ENCODE measurements around the gene TMC1.
"Not testable (repeated sequence)": the region's sequence is repeated elsewhere in the genome, so short reads cannot be mapped to it uniquely, and the experiment has no call there.

The TMC1 gene

DNA sequence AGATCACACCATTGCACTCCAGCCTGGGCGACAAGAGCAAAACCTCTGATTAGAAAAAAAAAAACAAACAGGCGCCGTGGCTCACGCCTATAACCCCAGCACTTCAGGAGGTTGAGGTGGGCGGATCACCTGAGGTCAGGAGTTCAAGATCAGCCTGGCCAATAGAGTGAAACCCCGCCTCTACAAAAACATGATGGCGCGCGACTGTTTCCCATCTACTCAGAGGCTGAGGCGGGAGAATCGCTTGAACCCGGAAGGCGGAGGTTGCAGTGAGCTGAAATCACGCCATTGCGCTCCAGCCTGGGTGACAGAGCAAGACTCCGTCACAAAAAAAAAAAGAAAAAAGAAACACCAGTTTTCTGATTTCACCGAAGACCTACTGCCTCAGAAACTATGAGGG lies at the start of gene TMC1:
TSS of gene TMC1 (plus strand) at position 193 of the 400 bp plus-strand sequence. CDS start 127,041 bp downstream, outside the sequence.
- DNase-seq, result not testable (repeated sequence)

DNA sequence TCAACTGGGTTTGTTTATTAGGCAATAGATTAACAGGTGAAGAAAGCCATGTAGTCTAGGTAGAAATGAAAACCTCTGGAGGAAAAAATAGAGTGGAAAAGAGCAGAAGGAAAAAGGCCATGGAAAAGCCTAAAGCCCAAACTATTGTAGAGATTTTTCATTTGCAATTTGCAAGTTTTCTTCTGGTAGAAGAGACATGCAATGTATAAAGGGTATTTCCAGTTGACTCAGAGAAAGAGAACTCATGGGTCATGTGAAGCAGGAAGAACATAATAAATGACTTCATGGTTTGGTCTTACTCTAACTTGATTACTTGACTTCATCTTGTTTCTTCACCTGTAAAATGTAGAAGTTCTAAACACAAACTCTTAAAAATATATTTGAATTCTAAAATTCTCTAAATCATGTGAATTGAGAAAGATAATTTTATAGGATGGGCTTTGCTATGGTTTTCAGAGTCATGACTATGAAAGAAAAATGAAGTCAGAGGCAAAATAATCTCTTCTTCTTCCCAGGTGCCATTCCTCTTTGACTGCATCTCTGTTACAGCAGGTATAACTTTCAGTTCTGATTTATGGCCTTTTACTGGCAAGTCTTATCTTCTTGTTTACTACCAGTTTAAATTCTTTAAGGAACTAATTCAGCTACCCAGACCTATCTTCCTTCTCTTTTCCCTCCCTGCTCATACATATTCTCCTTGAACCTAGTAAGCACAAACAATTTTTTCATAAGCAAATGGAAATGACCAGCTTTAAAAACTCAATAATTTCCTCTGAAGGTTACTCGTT lies 47.7 kb upstream of the TMC1 start:
- no peak for DNase-seq

DNA sequence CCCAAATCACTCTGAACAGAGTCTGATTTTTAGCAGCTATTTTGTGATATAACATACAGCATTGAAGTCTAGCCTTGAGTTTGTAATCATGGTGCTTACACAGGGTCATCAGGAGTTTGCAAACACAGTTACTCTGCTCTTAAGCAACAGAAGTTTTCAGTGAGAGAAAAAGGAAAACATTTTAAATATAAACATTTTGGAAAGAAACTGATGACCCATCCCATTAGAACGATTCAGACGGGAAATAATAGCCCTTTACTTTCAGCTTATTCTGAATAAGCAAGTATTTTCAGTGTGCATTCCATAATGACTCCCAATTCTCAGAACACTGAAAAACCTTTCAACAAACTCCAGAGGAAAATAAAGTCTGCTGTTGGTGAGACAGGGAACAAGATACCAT lies 46.7 kb upstream of the TMC1 start:
- DNase-seq, result no peak

DNA sequence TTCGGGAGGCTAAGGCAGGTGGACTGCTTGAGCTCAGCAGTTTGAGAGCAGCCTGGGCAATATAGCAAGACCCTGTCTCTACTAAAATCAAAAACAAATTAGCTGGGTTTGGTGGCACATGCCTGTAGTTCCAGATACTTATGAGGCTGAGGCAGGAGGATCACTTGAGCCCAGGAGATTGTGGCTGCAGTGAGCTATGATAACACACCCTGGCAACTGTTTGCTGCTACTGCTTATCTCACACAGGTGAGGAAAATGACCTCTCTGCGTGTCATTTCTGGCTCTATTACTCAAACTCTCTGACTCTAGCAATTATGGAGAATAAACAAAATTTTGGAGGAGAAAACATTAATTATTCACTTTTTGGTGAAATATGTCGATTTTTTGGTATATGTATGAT lies 45.3 kb upstream of the TMC1 start:
- DNase-seq, result no peak

DNA sequence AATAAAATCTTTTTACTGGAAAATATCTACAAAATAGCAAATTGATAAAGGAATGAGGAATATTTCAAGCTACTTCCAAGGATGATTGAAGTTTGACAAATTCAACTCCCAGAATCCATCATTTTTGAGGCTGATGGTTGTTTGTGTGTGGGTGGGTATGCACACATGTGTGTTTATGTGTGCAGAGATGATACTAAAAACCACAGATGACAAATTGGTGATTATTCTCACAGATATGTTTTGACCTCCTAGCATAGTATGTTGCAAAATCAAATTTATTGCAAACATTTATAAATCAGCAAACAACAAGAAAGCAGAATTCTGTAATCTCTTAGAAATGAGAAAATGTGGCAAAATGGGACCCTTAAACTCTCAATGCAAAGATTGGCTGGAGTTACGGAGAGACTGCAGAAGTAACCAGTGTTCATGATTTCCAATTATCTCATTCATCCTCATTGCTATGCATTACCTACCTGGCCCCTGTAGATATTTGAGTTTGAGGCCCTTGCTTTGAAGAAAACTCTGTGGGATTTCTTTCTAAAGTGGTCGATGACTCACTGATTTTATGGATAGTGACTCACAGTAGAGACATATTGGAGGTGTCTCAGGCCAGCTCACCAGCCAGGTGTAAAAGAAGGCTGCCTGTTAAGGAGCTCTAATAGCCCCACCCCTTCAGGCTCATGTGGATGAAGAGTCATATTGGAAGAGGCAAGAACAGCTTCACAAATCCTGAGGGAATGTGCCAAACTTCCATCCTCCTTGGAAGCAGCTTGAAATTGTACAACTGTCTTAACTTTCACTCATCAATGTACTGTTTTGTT lies 44.6 kb upstream of the TMC1 start:
- peak; percentile 47 for DNase-seq

DNA sequence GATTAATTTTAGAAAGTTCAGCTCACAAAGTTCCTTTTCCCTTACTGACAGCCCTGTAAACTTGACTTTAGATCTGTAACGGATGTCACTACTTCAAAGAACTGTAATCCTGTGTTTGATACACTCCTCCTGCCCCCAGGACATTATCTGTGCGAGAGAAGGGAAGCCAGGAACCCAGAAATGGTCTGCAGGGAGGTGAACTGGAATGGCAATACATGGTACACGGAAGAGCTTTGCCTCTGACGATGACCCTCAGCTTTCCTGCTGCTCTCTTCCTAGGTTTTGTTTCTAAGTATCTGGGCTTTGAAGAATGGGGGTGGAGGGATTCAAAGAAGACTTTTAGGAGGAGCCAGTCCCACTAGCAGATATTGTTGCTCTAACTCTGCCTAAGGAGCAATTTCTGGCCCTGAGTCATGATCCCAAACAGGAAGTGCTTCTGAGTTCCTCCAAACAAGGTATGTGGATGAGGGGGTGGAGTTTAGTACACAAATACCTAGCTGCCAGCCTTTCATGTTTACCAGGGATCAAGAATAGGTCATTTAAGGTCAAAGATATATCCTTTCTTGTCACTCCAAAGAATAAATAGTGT lies 43.4 kb upstream of the TMC1 start:
- no peak for DNase-seq

DNA sequence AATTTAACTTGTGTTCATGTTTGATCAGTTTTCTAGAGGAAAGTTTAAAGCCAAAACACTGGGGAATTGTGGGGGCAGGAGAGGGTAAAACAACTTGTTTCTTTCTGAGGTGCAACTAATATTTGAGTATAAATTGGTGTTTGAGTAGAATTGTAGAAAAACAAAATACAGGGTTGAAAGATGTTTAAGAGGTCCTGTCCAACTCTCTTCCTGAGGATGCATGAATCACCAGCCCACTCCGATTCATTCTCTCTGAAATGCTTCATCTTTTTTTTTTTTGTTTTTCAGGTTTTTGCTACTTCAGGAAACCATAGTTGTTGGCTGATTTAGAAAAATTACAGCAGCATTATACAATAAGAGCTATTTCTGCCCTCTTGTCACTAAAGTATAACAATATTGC lies 42.4 kb upstream of the TMC1 start:
- no peak for DNase-seq

DNA sequence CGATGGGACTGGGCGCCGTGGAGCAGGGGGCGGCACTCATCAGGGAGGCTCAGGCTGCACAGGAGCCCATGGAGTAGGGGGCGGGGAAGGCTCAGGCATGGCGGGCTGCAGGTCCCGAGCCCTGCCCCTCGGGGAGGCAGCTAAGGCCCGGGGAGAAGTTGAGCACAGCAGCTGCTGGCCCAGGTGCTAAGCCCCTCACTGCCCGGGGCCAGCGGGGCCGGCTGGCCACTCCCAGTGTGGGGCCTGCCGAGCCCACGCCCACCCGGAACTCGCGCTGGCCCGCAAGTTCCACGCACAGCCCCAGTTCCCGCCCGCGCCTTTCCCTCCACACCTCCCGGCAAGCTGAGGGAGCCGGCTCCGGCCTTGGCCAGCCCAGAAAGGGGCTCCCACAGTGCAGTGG lies 41.1 kb upstream of the TMC1 start:
- DNase-seq, result not testable (repeated sequence)

DNA sequence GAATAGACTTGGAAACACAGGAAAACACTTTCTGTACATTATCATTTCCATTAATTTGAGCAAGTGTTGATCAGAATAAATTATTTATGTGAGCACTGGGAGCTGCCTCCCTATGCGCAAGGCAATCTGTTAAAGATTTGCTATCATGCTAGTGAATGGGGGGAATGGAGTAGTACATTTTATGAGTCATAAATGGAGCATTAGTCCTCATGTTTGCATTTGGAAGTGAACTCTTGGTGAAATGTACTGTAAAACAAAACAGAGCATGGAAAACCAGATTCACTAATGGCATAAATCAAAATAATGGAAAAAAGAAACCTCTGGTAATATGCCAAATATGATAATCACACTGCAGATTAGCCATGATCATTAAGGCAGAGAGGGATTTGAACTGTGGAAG lies 40.5 kb upstream of the TMC1 start:
- DNase-seq, result no peak

DNA sequence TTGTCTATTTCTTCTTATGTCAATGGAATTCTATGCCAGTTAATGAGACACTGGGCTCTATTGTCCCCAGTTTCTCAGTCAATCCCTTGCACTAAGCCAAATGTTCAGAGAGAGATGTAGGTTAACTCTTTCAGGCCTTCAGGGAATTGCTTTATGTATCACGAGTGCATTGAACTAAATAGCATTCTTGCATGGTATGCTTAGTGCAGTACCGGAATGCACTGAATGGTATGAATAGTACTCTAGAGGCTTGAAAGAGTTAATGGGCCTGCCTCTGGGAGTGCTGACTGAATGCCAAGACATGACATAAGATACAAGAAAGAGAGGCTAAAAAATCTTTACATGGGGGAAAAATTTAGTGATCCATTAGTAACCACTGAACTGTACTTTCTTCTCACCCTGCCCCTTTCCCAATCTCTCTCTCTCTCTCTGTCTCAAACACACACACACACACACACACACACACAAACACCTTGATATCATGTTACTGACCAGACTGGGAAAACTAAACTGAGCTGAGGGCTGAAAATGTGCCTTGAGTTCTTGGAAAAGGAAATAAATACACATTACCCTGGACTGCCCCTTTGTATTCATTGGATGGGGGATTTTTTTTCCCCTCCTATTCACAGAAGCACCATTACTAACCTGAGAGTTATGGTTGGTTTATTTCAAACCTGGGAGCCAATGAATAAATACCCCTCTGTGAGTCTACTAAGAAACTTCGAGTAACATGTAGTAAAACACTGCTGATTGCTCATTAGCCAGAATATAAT lies 35.4 kb upstream of the TMC1 start:
- DNase-seq, result no peak

DNA sequence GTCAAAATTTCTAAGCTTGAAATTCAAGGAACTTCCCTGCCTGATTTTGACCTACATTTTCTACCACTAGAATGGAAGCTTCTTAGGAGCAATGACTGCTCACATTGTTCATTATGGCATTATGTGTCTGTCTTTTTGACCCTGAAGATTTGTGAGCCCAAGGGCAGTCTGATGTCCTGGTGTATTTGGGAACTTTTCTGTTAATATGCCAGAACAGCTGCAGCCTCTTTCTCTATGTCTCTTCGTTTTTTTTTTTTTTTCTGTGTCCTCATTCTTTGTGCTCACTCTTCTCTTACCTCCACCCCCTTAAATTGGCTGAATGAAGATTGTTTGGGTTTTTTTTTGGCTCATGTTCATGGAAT lies 34.8 kb upstream of the TMC1 start:
- no peak for DNase-seq

DNA sequence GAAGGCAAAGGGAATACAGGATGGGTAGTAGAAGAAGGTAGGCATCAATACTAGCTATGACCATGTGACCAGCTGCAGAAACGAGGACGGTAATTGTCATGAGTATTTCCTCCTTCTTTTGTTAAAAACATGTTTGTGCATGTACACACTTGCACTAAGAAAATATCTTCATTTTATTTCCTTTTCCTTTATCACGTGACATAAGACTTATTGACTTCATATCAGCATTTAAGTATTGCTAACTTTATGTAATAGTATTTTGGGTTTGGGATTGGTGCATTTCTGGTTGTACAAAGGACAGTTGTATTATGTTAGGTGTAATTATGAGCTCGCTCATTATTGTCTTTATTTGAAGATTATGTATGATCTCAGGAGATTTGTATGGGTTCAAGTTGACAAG lies 33.7 kb upstream of the TMC1 start:
- not testable (repeated sequence) for DNase-seq

DNA sequence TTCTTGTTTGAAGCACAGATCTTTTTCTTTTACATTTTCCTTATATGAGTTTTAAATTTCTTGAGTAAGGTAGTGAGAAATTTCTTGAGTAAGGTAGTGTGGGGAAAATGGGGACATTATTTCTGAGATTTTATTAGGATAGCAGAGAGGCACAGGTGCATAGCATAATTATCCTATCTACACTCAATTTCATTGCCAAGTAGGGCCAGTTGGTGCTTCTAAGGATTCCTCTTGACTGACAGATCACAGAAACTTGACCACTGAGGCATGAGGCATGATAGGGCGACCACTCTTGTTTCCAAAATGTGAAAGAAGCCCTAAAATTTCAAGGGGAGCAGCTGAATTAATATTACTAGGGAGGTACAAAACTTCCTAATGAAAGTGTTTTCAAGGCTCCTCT lies 31.4 kb upstream of the TMC1 start:
- DNase-seq, result no peak

DNA sequence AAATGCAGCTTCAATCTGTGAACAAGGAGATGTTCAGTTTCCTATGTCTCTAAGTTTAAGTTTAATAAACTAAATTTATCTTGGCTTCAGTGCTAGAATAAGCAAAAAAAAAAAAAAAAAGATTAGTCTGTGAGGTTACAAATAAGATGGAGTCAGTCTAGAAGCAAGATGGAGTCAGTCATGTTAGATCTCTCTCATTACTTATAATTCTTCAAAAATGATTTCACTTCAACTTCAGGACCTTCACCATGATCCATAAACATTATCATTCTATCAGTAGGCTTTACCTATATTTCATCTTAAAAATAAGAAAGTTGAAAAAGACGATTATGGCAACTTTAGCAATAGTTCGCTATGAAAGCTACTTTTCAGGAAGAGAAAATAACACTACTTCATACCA lies 30.2 kb upstream of the TMC1 start:
- DNase-seq, result no peak

DNA sequence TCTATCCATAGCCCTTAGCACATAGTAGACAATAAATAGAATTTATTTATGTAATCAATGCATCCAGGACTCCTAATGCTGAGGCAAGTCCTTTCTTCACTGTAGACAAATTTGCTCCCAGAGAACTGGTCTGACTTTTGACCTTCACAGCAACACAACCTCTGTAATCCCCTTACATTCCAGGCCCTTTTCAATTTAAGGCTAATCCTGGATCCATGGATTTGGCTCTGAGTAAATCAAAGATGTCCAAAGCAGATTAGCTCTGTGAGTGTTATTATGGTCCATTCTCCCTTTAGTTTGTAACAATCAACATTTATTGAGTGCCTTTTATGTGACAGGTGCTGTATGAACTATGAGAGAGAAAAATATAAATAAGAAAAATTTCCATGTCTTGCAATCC lies 27.4 kb upstream of the TMC1 start:
- DNase-seq, result no peak

DNA sequence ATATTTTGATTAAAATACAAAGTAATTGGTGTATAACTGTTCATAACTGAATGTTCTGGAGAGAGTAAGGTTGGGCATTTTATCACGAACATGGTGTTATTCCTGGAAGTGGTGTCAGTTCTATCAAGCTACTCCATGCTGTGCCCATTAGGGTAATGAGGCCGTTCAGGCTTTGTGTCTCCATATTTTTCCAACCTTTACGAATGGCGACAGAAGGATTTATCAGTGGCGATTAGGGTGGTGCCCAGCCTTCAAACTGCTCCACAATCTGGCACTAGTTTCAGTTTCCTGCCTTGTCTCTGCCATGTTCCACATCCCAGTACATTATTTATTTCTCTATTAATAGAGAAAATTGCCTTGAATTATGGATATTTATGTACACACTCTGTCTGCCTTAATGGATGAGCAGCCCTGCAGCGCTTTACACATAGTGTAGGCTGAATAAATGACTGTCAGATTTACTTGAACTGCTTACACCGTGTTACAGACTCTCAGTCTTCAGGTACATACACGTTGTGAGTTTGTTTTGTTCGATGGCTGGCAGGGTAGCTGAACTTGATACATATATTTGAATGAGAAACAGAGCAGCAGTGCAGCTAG lies 23.9 kb upstream of the TMC1 start:
- DNase-seq, result no peak

DNA sequence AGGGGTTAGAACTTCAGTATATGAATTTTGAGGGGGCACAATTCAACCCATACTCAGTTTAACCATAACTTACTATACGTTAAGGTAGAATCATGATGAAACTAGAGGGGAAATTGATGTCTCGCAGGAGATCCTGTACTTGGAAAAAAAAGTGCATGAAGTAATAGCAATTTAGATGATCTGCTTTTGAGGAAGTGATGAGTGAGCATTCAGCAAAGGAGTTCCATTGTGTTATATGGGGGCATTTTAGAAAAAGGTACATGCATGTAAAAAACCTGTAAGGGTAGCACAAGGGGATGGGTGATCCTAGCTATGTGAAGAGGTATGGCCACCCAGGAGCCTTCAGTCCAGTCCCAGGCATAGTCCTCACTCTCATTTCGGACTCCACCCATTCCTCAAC lies 14.8 kb upstream of the TMC1 start:
- DNase-seq, result no peak

DNA sequence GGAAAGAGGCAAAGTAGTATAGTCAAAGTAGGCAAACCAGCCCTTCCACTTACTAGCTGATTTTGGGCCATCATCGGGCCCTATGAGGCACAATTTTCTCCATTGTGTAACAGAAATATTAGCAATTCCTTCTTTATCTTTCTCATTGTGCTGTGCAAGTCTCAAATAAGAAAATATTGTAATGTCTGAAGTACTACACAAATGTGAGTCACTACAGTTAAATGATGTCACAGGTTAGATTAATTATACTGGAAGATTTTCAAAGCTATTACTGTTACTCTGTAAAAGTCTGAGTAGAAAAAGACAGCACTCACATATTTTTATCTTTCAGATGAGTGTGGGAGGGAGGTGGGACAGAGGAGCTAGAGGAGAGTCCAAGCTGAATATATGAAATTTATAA lies 12.4 kb upstream of the TMC1 start:
- no peak for DNase-seq

DNA sequence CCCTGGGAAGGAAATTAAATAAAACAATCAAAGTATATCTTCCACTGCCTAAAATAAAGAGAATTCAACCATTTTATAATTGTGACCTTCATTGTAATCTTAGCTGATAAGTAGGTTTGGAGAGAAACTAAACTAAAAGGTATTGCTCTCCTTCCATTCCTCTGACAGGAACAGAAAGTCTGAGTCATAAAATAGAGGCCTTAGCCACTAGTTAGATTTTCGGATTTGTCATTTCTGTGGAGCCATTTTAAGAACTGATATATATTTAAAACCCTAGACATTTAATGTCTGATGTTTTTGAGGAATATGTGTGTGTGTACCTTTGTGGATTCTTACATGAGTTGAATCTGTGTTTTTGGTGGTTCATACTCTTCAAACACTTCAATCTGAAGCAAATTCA lies 11.8 kb upstream of the TMC1 start:
- no peak for DNase-seq

DNA sequence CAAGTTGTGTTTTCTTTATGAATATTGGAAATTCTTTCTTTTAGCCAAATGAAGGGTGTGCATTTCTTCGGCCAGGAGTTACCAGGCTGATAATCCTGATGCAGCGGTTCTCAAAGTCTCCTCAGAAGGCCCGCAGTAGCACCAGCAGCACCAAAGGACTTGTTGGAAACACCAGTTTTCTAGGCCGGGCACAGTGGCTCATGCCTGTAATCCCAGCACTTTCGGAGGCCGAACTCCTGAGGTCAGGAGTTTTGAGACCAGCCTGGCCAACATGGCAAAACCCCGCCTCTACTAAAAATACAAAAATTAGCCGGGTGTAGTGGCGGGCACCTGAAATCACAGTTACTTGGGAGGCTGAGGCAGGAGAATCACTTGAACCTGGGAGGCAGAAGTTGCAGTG lies 397 bp upstream of the TMC1 start:
- DNase-seq, result not testable (repeated sequence)

DNA sequence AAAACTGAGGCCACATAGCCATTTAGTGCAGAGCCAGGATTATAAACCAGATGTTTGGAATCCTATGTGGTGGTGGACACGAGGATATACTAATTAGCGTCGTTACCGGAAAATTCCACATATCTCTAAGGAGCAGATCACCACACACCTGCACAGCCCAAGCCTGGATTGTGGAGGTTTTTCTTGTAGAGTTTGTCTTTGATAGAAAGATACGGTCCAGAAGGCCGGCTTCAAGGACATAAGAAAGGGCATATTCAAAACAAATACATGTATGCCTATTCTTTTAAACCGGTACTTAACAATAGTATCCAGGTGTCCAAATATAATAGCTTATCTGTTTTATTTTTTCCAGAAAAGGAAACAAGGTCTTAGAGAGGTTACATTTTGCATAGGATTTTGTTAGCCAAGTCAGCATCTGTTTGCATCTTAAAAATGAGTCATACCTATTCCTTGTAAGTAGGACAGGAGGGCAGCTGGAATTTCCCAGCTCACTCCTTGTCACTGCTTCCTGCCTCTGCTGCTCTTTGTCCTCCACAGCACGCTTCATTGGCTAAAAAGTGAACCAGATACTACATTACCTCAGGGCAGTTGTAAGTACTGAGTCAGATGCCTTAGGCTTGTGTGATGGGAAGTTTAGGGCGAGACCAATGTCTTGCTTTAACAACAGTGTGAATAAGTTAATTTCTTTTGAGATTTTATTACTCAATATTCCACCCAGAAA lies 3.6 kb downstream of the TMC1 start:
- DNase-seq, result peak; percentile 50
